Activated T-cell treated with anti-CD3 and anti-CD28 coated beads, Interleukin-2, amount 50 U/mL, for 1 hour (primary cell): ENCODE data around the gene GJB6.
A peak's percentile ranks its signal among the peaks of the same experiment; 100 is the strongest.
"Not testable (repeated sequence)": the region's sequence is repeated elsewhere in the genome, so short reads cannot be mapped to it uniquely, and the experiment has no call there.

ENCODE experiments used
- DNase-seq: peaks from one replicate; pipeline ENCODE4 v3.0.0-alpha.2; 2020

The GJB6 gene

DNA sequence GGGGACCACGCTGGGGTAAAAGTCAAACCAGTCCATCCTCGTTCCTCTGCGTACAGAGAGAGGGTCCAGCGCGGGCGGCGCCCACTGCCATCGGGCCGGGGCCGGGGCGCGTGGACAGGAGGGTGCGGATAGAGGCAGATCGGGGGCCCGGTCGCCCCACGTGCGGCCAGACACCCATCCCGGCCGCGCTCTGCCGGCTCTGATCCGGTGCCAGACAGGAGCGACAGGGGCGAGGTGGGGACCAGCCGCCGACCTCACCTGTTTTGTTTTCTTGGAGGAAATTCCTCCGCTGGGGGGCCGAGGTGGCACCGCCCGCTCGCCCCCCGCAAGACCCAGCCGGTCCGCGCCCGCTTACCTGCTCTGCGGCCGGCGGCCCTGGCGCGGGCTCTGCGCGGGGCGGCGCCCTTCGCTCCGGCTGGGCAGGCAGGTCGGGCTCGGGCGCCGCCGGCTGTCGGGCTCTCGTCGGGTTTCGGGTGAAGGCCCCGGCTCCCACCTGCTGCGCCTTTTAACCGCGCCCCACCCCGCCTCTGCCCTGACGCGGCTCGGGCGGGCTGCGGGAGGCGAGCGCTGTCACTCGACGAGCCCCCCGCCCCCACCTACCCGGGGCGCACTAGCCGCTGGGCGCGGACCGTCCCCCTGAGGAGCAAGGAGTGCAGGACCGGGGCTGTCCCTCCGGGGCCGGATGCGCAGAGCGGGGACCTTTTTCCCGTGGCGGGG, at the start of gene GJB6:
Gene GJB6 (minus strand): TSS at position 481 of the 717 bp plus-strand sequence. CDS start 8,839 bp downstream, outside the sequence.
- DNase-seq, result peak; percentile 42

DNA sequence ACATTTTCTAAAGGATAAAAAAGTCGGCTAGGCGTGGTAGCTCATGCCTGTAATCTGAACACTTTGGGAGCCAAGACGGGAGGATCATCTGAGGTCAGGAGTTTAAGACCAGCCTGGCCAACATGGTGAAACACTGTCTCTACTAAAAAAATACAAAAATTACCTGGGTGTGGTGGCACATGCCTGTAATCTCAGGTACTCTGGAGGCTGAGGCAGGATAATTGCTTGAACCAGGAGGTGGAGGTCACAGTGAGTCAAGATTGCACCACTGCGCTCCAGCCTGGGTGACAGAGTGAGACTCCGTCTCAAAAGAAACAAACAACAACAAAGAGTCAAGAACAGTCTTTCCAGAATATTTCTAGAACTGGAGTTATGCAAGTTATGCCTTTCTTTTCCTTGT, 44.8 kb upstream of the GJB6 start:
- not testable (repeated sequence) for DNase-seq

DNA sequence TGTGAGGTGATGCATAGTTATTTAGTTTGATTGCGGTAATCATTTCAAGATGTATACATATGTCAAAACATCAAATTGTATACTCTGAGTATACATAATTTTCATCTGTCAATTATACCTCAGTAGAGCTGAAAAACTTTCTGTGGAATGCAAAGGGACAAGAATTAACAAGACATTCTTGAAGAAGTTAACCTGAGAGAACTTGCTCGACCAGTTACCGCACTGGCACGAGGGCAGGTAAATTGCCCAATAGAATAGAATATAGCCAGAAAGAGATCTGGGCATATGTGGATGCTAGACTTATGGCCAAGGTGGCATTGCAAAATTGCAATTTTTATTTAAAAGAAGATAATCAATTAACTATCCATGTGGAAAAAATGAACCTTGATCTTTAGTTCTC, 42.3 kb upstream of the GJB6 start:
- no peak for DNase-seq

DNA sequence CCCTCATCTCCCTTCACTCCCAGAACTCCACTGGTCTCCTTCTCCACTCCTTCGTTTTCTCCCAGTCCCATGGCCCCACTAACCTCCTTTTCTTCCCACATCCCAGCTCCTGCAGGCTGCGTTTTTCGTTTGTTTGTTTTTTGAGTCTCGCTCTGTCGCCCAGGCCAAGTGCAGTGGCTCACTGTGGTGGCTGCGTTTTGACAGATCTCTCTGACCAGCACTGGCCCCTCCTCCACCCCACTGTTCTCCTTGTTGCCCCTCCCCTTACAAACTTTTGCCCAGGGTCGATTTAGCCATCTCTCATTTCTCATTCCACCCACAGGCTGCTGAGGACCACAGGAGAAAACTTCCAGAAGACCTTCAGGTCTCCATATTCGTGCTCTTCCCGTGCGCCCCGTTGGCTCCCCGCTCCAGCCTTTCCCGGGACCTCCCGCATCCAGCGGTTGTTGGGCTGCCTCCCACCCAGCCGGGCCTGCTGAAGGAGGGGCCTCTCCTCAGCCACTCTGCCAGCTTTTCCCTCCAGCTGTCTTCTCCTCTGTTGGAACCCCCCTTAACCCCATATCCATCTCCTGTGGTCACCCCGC, 40.6 kb upstream of the GJB6 start:
- DNase-seq, result no peak

DNA sequence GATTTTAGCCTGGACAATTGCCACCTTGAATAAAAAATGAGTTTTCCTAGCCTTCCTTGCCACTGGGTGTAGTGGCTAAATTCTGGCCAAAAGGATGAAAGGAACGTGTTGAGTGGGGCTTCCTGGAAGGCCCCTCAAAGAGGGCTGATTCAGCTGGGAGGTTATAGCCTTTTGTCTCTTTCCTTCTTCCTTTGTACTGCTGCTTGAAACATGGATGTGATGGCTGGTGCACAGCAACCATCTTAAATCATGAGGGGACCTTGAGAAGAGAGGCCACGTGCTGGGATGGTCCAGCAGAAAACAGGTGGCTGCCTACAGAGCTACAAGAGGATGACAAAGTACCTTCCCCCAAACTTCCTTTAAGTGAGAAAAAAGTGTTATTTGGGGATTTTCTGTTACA, 40.0 kb upstream of the GJB6 start:
- no peak for DNase-seq

DNA sequence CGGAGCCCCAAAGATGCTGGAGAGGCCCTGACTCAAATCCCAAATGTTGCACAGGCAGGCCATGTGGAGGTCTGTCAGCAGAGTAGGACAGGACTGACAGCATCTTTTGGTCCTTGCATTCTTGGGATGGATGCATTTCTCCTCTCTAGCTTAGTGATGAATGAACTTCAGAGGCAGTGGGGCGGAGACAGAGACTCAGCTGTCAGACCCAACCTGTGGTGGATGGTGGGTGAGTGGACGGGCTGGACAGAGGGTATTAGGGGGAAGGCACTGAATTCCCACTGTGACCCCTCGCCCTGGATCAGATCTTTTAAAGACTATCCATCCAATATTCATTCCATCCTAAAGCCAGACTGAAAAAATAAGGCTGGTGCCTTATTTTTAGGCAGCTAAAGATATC, 39.3 kb upstream of the GJB6 start:
- no peak for DNase-seq

DNA sequence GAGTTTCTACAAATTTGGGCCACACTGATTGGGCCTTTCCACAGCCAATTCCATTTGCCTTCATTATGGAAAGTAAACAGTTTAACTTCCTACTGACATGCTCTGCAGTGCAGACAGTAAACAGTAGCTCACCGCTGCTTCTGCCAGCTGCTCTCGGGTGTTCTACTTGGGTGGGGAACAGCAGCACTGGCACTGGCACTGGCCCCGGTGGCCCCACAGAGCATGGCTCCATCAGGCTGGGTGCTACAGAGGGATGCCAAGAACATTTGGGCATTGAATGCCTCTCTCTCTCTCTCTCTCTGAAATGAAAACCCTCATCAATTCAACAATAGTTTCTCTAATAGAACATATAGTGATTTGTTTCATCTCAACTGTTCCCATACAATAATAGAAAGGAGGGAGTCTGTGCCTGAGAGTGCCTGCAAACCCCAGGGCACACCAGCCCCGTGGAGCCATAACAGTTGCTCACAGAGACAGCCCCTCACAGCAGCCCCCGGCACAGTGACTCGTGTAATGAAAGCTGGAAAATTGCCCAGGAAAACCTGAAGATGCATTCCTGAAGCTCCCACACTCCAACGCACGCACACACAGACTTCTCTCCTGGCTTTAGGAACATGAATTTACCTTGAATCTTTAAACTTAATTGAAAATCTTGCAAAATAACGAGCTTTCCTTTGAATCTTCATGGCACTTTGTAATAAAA, 38.2 kb upstream of the GJB6 start:
- DNase-seq, result no peak

DNA sequence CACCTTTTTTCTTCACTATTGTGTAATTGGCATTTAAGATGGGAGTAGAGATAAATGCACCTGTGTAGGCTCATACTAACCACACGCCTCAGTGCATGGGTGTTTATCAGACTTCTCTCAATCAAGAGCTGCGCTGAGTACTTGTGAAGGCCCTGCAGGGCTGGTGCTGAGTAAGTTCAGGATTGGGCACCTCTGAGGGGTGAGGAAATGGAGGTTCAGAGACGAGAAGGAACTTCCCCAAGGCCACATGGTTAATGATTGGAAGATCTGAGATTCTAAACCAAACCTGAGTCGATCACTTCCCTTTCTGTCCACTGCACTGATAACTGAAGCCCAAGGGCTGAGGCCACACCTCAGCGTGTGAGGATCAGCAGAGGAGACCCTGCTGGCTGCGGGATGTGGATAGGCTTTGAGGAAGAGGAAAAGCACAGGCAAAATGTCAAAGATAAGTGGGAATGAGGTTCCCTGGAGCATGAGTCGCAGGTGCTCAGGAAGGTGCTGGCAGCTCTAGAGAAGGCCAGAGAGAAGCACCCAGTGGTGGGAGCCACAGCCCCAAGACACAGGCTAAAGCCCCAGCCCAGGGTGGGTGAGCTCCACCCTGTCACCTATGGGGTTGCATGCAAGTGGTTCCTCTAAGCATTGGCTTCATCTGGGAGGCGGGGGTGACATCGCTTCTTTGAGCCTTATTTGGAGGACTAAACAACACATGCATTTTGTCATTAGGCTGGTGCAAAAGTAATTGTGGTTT, 32.3 kb upstream of the GJB6 start:
- DNase-seq, result no peak

DNA sequence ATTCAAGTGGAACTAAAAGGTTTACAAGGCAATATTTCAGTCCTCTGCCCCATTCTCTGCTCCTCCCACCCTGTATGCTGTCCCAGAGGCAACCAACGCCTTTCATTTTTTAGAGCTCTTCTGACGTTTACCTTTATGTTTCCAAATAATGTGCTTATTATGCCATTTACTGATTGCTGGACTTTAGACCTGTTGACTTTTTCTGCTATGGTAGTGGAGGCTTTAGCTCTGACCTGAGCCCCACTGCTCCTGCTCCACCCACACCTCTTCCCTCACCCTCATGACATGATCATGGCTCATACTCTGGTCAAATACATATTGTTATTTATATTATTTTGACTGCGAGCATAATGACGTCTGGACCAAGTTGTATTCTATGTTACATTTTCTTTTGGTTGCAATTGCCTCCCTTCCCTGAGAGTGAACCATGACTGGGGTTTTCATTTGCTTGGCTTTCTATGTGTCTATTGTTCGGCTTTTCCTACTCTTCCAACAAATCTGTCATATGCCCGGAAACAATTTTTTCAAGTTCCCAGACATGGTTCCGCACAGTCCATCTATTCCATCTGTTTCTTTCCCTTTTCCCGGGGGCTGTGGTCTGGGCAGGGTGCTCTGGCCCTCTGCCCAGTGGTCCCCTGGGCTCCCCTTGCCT, 31.4 kb upstream of the GJB6 start:
- DNase-seq, result no peak

DNA sequence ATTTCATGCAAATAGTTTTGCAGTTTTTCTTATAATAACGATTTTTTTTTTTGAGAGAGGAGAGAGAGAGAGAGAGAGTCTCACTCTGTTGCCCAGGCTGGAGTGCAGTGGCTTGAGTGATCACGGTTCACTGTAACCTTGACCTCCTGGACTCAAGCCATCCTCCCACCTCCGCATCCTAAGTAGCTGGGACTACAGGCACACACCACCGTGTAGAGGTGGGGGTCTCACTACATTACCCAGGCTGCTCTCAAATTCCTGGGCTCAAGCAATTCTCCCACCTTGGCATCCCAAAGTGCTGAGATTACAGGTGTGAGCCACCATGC, 26.8 kb upstream of the GJB6 start:
- no peak for DNase-seq

DNA sequence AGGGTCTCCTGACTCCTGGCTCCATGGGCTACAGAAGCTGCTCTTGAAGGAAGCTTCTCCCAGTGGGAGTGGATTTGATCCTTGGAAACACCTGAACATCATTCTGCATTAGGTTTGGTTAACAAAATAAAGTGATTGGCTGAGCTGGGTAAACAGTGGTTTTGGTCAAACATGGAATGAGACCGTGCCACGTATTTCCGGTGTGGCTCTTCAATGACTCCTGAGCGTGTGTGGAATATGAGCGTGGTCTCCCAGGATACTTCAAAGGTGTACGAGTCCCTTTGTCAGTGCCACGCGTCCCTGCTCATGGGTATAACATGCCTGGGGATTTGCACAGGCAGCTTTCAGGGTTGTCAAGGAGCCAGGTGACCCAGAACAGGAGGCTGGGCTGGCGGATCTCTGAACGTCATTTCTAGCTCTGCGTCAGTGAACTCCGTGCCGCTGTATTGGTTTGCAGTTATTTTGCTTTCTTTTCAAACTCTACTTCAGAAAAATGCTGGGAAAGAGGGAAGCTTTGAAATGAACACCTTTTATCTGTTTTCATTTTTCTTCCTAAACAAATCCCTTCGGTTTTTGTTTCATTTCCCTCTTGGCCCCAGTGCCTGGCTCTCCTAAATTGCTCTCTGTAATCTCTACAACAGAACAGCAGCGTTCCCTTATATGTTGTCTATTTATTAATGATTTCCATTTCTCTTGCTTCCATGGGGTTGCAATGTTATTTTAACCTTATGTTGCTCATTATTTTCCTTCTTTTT, 26.3 kb upstream of the GJB6 start:
- no peak for DNase-seq

DNA sequence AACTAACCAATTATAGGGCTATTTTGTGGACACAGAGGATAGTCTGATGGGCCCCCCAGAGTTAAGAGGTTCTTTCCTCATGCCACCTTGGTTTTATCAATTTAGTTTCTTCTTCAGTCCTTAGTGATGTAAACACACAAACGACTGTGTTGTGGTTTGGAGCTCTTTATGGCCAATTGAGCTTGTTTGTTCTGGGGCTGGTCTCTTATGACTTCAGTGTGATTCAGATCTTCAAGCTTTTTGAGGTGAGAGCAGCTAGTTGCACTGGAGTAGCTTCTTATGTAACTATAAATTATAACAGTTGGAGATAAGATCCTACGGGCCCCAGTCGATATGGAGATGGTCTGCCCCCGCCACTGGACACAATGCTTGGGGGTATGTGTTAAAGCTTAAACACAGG, 22.0 kb upstream of the GJB6 start:
- DNase-seq, result no peak

DNA sequence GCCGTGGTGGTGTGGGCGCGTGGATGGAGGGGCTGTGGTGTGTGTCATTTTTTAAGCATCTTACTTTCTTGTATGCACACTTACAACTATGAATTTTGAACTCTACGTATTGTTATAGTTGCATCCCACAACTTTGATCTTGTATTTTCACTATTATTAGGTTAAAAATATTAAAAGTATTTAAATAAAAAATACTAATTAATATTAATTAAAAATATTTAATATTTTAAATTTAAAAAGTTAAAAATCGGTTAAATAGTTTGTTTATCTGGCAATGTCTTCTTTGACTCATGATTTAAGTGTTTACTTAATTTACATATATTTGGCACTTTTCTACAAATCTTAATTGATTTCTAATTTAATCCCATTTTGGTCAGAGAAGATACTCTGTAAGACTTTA, 17.8 kb upstream of the GJB6 start:
- DNase-seq, result no peak

DNA sequence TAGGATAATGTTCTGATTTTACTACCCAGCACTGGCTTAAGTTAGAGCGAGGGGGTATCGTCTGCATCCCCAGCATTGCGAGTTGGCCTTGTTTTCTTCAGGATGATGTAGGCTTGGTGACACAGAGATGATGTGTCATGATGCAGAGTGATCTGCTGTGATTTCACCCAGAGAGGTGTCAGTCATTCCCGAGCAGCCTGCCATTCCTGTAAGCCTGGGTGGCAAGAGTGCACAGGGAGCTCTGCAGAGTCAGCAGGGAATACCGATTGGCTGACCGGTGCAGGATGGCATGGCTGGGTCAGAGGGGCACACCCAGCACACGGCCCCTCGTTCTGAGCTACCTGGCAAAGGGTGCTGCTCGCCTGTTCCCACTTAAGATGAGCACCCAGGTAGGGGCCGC, 15.8 kb upstream of the GJB6 start:
- DNase-seq, result no peak

DNA sequence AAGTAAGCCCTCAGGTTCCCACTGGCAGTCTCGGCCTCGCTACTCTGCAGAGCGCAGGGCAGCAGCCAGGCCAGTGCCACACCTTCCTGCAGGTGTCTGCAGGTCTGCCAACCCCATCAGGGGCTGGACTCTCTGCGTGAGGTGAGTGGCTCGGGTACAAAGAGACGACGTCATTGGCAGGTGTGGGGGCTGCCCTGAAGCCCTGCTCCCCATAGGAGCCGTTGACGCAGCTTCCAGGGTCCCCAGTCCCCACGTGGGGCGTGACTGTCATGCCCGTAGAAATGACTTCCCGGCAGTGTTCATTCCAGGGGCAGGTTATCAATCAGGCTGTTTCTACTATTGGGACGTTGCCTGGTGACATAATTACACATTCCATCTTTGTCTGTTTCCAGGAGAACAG, 15.3 kb upstream of the GJB6 start:
- DNase-seq, result no peak

DNA sequence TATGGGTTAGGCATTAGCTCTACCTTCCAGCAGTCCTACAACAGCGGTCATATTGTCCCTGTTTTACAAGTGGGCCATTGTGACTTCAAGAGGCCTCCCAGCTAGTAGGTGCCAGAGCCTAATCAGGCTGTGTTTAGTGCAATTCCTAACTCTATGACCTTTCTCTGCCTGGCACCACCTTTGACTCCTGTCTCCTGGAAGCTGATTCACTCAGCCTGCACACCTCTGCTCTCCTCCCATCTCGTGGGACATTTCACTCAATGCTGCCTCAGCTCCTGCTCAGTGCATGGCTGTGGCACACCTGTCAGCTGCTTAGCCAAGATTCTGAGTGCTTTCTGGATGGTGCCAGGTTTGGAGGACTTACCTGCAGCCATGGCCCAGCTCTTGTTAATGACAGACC, 9.5 kb upstream of the GJB6 start:
- DNase-seq, result no peak

DNA sequence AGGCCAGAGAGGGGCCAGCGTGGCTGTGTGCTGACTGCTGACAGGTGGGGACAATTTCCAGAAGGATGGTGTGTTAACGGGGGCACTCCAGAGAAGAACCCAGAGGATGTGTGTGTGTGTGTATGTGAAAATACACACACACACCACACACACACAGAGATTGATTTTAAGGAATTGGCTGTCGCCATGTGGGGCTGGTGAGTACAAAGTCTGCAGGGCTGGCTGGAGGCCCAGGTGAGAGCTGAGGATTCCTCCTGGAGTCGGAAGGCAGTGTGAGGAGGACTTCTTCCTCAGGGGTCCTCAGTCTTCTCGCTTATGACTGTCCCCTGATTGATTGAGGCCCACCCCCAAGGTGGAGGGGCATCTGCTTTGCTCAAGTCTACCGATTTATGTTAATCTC, 7.6 kb upstream of the GJB6 start:
- DNase-seq, result no peak

DNA sequence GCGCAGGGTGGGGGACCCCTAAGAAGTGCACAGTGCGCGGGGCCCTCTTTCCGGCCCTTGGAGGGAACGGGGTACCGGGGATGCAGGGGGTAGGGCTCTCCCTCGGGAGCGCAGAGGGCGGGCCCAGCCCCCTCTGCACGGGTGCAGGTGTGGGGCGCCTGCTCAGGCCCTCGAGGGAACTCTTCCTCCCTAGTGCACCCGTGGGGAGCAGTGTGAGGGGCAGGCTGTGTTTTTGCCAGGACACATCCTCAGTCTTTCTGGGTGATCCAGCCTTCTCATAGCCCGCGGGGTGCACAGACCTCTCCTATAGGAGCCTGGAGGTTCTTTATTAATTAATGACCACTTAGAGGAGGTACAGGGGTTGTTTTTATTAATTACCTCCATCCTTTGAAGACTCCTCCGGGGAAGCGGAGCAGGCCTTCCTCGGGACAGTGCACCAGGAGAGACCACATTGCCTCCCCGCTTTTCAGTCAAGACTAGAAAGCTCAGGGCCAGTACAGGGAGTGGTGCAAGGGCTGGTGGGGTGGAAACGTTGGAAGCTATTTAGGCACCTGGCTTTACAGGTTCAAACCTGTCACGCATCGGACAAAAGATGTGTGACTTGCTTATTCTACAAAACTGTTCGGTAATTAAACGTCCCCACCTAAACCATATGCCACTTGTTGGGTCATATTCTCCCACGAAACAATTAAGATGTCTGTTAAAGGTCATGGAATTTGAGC, 598 bp upstream of the GJB6 start:
- DNase-seq, result no peak

DNA sequence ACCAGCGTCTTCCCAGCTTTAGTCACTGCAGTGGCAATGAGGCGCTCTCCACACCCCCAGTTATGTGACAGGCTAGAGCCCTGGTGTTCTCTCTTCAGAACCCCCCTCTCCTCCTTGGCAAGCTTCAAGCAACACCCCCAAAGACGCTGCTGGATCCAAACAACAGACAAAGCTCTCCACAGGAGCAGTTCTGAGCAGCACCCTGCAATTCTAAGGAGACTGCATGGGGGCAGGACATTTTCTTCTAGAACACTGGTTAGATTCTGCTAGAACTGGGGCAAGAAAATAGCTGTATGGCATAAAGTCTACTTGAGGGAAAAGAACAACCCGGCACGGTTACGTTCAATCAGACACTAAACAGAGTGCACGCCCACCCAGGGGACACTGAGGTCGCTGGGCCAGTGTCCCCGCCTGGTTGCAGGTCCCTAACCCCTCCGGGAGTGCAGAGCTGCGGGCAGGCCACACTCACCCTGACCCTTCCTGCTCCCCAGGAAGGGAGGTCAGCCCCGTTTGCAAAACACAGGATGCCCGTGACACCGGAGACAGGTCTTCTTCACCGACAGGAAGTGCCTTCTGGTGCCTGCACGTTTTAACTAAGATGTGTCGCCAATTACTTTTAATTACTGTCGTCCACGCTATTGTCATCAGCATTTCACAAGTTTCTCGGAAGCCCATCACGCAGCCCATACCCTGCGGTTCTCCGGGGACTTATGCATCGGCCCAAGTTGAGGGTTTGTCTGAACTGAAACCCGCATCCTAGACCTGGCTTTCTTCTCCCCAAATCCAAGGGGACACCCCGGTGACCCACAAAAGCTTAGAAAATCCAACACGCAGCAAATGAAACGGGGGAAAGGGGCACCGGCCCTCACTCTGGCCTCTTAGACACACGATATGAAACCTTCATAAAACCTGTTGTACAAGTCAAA, 943 bp downstream of the GJB6 start:
- DNase-seq, result peak; percentile 28

DNA sequence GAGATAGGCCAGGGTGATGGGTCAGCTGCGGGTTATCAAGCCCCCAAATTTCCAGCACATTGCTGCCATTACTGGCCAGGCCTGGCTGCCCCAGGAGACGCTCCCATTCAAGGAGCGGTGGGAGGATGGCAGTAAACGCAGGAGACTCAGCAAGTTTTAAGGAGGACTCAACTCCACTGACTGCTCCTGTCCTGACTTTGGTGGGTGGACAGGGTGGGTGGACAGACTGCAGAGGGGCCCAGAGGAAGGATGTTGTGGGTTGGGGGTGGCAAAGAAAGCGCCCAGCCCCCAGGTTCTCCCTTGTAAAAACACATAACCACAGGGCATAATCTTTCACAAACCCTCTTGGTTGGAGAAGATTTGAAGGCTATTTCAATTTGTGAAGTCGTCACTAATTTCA, 4.4 kb downstream of the GJB6 start:
- no peak for DNase-seq

DNA sequence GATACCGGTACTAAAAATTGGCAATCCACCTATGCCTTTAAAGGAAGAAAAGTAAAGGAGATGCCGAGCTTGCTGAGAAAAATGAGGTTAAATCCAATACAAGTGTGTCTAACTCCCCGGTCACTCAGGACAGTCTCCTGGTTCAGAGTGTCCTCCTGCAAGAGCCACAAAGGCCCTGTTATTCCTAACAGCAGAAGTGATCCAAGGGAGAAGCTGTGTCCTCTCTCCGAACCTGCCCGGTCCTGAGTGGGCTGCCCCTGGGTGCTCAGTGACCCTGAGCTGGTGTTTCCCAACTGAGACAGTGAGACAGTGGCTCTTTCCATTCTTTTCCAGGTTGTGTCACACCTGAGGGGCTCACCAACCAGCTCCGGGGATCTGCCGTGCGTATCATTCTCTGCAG, 4.8 kb downstream of the GJB6 start:
- no peak for DNase-seq
